Tibial nerve (tissue), 4 donors: ENCODE measurements around the gene HMOX2. TPM values are rescaled to one million over a fixed set of nuclear protein-coding genes. Genes with fewer than 3 reads are reported as not detected.

ENCODE experiments used
- DNase-seq, 2 donors: peaks; one replicate each; pipeline ENCODE4 v3.0.0-alpha.2; 2019; ENCODE audit warnings: low spot score in 2 of 2
- H3K27ac ChIP-seq, 4 donors: fragments of 200-600 bp; sonication (generic) in 3 of 4; one replicate each; pipeline ENCODE4 v1.5.1; 2017 to 2019; ENCODE audit warnings: mild to moderate bottlenecking in 1 of 4
- H3K27me3 ChIP-seq, 2 donors: fragments of 200-600 bp; sonication (generic) in 1 of 2; one replicate each; pipeline versions ENCODE4 v1.5.1 to v1.6.0; 2017 to 2019
- H3K36me3 ChIP-seq, 3 donors: fragments of 200-600 bp; sonication (generic); one replicate each; pipeline ENCODE4 v1.5.1; 2018 to 2019
- H3K4me1 ChIP-seq, 4 donors: fragments of 200-600 bp; sonication (generic) in 3 of 4; one replicate each; pipeline ENCODE4 v1.5.1; 2017 to 2019
- H3K4me3 ChIP-seq, 4 donors: fragments of 200-600 bp; sonication (generic) in 3 of 4; one replicate each; pipeline ENCODE4 v1.5.1; 2017 to 2019; ENCODE audit warnings: mild to moderate bottlenecking in 1 of 4, moderate library complexity in 1 of 4
- H3K9me3 ChIP-seq, 4 donors: fragments of 200-600 bp; sonication (generic) in 3 of 4; one replicate each; pipeline ENCODE4 v1.5.1; 2017 to 2019
- CTCF ChIP-seq, 5 experiments: fragments of 200-600 bp in 3 of 5; fragments of 450-650 bp in 2 of 5; sonication (generic) in 3 of 5; IDR thresholded peaks; one replicate each; pipeline ENCODE4 v1.5.1; 2016 to 2019; ENCODE audit warnings: antibody characterized with exemption in 5 of 5, mild to moderate bottlenecking in 3 of 5, moderate library complexity in 2 of 5
- EP300 ChIP-seq, 2 donors: sonication (generic); formaldehyde crosslinking; IDR thresholded peaks; one replicate each; pipeline ENCODE4 v1.6.1; 2017; ENCODE audit warnings: antibody characterized with exemption in 2 of 2, mild to moderate bottlenecking in 1 of 2
- POLR2A ChIP-seq, 2 donors: fragments of 450-650 bp; IDR thresholded peaks; one replicate each; pipeline ENCODE4 v1.6.1; 2017; ENCODE audit warnings: antibody characterized with exemption in 2 of 2, mild to moderate bottlenecking in 2 of 2, moderate library complexity in 2 of 2
- WGBS, 2 donors: methylation state at CpG; one replicate each; pipeline ENCODE4 v1.1.5; 2018; 5-methylcytosine and 5-hydroxymethylcytosine counted together
- total RNA-seq, 4 donors: library from RNA; depleted of rRNA; stranded (reverse); fragments of >200 nt; gene quantifications; one replicate each; pipeline ENCODE4 v1.1.0, GENCODE V29; 2016

HMOX2 gene
- total RNA-seq, 4 donors from 2014 or later, result 55.7 to 75.6 (median 63.1) TPM

- H3K4me1 ChIP-seq, result peaks cover 0 to 44% (median 11%) of the 10 kb centered on the region in 4 donors
- peak; percentile 37 to 53 for DNase-seq
- whole genome bisulfite sequencing, 2 donors, result 89% methylated on average over 3 of the region's 3 CpGs
Observed at GRCh38 chr16:4486126-4486893, 10.1 kb downstream of the HMOX2 start.

GRCh38 chr16:4487955-4488498, 11.8 kb downstream of the HMOX2 start:
- DNase-seq, result no peak
- peak overlapping the region in 2 of 4 donors; percentile 49 to 61 for H3K27ac ChIP-seq
- H3K36me3 ChIP-seq, result peaks cover 0 to 43% (median 0%) of the 10 kb centered on the region in 3 donors
- H3K9me3 ChIP-seq, result no peaks in the 10 kb centered on the region
- WGBS, 2 donors, result 71% methylated on average over 5 of the region's 5 CpGs
- peaks cover 0 to 34% (median 11%) of the 10 kb centered on the region in 4 donors for H3K4me1 ChIP-seq
- H3K4me3 ChIP-seq, result no peak overlapping the region
- TF ChIP-seq CTCF (IDR thresholded peaks at IDR 0.05) (no peak), EP300 (IDR thresholded peaks at IDR 0.05) (no peak), POLR2A (IDR thresholded peaks at IDR 0.05) (no peak)
- H3K27me3 ChIP-seq, result no peaks in the 10 kb centered on the region

More at GRCh38 chr16:4486126-4486893, 10.1 kb downstream of the HMOX2 start:
- Histone ChIP-seq H3K27ac (peak overlapping the region; percentile 48 to 84 (median 64)), H3K27me3 (no peaks in the 10 kb centered on the region), H3K36me3 (peaks cover 0 to 37% (median 0%) of the 10 kb centered on the region in 3 donors), H3K4me3 (no peak overlapping the region), H3K9me3 (no peaks in the 10 kb centered on the region)
- no peak for TF ChIP-seq POLR2A (IDR thresholded peaks at IDR 0.05)
- no peak for TF ChIP-seq CTCF (IDR thresholded peaks at IDR 0.05)
- peak; percentile 45 to 82 for TF ChIP-seq EP300 (IDR thresholded peaks at IDR 0.05)

- no peaks in the 10 kb centered on the region for H3K27me3 ChIP-seq
- H3K36me3 ChIP-seq, result peaks cover 0 to 45% (median 0%) of the 10 kb centered on the region in 3 donors
- WGBS, 2 donors, result 90 to 91% methylated on average over 1 of the region's 1 CpG
- no peaks in the 10 kb centered on the region for H3K9me3 ChIP-seq
- no peak overlapping the region for H3K4me3 ChIP-seq
- TF ChIP-seq POLR2A (IDR thresholded peaks at IDR 0.05), result no peak
- no peak for TF ChIP-seq EP300 (IDR thresholded peaks at IDR 0.05)
- TF ChIP-seq CTCF (IDR thresholded peaks at IDR 0.05), result no peak
- peaks cover 0 to 34% (median 11%) of the 10 kb centered on the region in 4 donors for H3K4me1 ChIP-seq
- no peak for DNase-seq
- peak overlapping the region in 3 of 4 donors; percentile 41 to 61 (median 49) for H3K27ac ChIP-seq
Observed at GRCh38 chr16:4488499-4488967, 12.3 kb downstream of the HMOX2 start.

GRCh38 chr16:4489030-4489429, 12.8 kb downstream of the HMOX2 start:
- TF ChIP-seq POLR2A (IDR thresholded peaks at IDR 0.05) (no peak), CTCF (IDR thresholded peaks at IDR 0.05) (no peak), EP300 (IDR thresholded peaks at IDR 0.05) (no peak)
- Histone ChIP-seq H3K27ac (peak overlapping the region in 2 of 4 donors; percentile 41 to 61), H3K4me1 (peaks cover 0 to 34% (median 11%) of the 10 kb centered on the region in 4 donors), H3K9me3 (no peaks in the 10 kb centered on the region), H3K4me3 (no peak overlapping the region), H3K36me3 (peaks cover 0 to 43% (median 0%) of the 10 kb centered on the region in 3 donors), H3K27me3 (no peaks in the 10 kb centered on the region)
- no peak for DNase-seq
- 91 to 94% methylated on average over 5 of the region's 5 CpGs for WGBS, 2 donors

GRCh38 chr16:4491898-4492297, 15.7 kb downstream of the HMOX2 start:
- Histone ChIP-seq H3K4me3 (no peak overlapping the region), H3K4me1 (peaks cover 0 to 21% (median 2%) of the 10 kb centered on the region in 4 donors), H3K27me3 (no peaks in the 10 kb centered on the region), H3K36me3 (peaks cover 0 to 33% (median 0%) of the 10 kb centered on the region in 3 donors), H3K9me3 (no peaks in the 10 kb centered on the region), H3K27ac (no peak overlapping the region)
- no peak for TF ChIP-seq EP300 (IDR thresholded peaks at IDR 0.05)
- TF ChIP-seq POLR2A (IDR thresholded peaks at IDR 0.05), result no peak
- TF ChIP-seq CTCF (IDR thresholded peaks at IDR 0.05), result no peak
- 95 to 97% methylated on average over 4 of the region's 4 CpGs for WGBS, 2 donors
- DNase-seq, result no peak
